GM18873 (cell line): Measurements from ENCODE around the gene MLYCD.

Experiments used
- ATAC-seq: cut with Tn5 transposase; IDR thresholded peaks from one replicate; pipeline ENCODE4 v1.9.1; 2021; ENCODE audit warnings: mild to moderate bottlenecking, moderate library complexity, moderate number of reproducible peaks; ENCODE audit not compliant: unreplicated experiment, low FRiP score

MLYCD gene

GRCh38 chr16:83966153-83966696, 67.3 kb downstream of the MLYCD start:
- ATAC-seq: no peak

- ATAC-seq: no peak
Measured at GRCh38 chr16:83967091-83967490, 68.2 kb downstream of the MLYCD start.

- ATAC-seq: no peak
Measured at GRCh38 chr16:83967838-83968305, 69.0 kb downstream of the MLYCD start, which contains the start of gene NECAB2. Gene NECAB2, plus strand, starts transcription at chr16:83968244. Its CDS starts 405 bp downstream, at chr16:83968649.

- no peak for ATAC-seq
Measured at GRCh38 chr16:83968306-83968851, 69.5 kb downstream of the MLYCD start.

GRCh38 chr16:83968891-83969649, 70.2 kb downstream of the MLYCD start:
- no peak for ATAC-seq

GRCh38 chr16:83969771-83970429, 71.0 kb downstream of the MLYCD start:
- ATAC-seq: no peak

GRCh38 chr16:83970430-83970815, 71.5 kb downstream of the MLYCD start:
- ATAC-seq: no peak

DNA sequence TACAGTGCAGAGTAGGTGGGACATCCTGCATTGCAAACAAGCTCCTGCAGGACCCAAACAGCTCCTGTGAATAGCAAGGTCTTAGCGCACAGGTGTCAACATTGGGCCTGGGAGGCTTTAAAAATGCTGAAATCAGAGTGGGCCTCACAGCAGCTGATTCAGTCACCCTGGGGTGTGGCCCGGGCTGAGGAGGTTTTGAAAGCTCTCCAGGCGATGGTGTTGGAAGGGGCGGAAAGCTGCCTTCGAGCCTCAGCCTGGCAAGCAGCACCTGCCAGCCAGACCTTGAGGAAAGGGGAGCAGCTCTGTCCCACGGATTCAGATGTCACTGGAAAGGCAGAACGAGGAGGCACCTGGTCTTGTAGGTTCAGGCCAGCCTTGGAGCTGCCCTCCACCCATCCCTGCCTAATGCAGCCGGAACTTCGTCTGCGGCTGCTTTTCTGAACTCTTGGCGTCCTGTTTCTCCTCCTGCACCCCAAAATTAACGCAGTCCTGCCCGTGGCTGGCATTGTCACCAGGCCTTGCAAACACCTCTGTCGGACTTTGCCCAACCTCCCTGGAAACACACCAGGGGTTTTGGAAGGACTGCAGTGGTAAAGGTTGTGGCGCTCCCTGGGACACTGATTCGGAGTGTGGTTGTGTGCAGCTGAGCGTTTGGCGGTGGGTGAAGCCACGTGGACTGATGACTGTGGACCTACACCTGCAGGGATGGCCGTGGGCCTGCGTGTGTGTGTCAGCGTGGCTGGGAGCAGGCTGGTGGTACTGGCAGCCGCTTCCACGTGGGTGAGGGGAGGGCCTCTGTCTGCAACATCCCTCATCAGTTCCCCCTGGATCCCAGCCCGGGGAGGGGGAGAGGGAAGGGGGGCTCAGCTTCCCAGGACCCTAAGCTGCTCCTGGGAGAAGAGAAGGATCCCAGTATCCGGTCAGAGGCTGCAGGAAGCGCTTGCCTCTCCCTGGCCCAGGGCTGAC, 72.5 kb downstream of the MLYCD start:
- ATAC-seq: no peak

DNA sequence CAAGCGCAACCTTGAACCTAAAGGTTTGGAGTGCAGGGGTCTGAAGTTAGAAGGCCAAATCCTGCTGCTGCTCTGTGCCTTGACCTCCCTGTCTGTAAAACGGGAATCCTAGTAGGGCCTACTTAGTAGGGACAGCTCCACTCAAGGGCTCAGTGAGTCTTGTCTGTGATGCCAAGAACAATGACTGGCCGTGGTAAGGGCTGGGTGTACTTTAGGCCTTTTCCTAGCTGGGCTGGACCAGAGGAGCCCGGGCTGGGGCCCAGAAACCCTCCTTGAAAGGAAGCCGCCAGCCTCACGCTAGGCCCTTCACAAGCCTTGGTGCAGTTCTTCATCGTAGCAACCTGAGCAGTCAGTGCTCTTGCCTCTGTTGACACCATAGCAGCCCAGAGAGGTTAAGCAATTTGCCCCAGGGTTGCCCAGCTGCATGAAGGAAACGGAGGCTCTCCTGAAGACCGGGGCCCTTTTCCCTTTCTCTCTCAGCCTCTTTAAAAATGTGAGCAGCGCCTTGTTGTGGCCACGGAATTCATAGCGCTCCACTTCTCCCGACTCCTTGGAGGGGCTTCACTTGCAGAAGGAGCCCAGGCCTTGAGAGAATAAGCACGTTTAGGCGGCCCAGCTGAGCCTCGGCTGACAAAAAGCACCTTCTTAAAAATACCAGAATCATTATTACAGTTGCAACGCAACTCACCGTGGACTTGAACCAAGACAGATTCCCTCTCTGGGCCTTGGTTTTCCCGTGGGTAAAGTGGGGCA, 73.5 kb downstream of the MLYCD start:
- ATAC-seq: no peak

DNA sequence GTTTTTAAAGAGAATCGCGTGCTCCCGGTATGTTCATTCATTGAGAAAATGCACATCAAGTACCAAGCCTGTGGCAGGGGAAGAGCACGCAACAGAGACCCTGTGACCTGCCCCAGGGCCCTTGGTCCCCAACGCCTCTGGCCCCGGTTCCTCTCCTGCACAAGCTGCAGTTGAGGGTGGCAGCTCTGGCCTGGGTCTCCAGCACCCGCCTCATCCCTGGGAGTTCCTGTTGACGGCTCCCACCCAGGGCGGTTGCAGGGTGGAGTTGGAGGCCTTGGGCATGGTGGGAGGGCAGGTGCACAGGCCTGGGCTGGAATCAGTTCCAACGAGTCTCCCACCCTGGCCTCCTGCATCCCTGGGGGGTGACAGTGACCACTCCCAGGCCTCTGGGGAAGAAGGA, 74.2 kb downstream of the MLYCD start:
- no peak for ATAC-seq

DNA sequence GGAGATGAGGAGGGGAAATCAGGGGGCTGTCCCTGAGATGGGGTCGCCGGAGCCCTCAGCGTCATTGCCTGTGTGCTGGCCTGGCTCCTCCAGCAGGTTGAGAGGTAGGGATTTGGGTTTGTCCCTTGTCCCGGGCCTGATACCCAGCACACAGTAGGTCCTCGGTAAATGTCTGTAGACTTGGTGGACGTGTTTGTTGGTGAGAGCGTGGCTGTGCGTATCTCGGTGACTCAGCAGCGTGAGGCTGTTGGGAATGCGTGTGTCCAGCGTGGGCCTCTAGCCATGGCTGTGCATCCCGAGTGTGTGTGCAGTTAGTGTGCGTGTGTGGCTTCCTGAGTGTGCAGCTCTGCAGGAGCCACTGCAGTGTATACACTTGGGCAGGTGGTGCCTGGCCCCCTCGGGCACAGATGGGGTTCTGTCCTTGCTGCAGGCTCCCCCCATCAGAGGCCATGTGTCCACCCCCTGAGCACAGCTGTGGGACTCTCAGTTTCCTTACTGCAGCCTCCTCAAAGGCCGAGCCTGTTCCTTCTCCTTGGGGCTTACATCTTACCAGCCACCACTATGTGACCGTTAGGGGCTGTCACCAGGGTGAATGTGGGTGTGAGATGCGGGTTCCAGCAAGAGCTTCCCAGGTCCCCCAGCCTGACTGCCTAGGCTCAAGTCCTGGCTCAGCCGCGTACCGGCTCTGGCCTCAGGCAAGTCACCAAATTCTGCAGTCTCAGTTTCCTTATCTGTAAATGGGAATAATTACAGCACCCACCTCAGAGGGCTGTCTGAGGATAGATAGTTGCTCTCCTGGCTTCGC, 74.9 kb downstream of the MLYCD start:
- ATAC-seq: no peak

- no peak for ATAC-seq
Measured at GRCh38 chr16:83974475-83974874, 75.6 kb downstream of the MLYCD start.

DNA sequence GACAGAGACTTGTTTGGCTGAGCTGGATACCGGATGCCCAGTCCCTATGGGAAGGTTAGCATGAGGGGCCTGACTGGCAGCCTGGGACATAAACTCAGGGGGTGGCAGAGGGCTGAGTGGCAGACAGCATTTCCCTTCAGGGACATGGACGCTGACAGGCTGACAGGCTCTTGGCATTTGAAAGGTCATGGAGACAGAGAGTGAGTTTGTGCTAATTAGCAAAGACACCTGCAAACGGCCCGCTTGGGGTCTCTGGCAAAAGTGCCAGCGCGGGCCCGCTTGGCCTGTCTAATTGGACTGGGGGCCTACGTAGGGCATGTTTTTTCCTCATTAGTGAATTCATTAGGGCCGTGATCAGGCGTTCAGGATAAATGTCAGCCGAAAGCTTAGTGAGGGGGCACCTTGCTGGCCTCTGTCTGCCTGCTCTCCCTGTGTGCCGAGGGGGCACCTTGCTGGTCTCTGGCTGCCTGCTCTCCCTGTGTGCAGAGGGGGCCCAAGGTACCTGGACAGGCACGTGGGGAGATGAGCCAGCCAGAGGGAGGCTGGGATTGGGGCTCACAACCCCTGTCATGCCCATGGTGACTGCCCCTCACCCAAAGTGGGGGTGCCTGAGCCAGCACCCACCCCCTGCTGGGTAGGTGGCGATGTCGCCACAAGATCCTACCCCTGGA, 76.8 kb downstream of the MLYCD start:
- ATAC-seq: no peak
